ENCODE results near the gene CRACDL.
"Not testable (repeated sequence)": the region's sequence is repeated elsewhere in the genome, so short reads cannot be mapped to it uniquely, and the experiment has no call there.

Gene CRACDL

GRCh38 chr2:98903767-98904485 lies 32.1 kb downstream of the CRACDL start:
- no peak for FAIRE-seq

- no peak for FAIRE-seq
Measured at GRCh38 chr2:98903064-98903355, 33.0 kb downstream of the CRACDL start.

- FAIRE-seq: no peak
Measured at GRCh38 chr2:98902209-98903063, 33.6 kb downstream of the CRACDL start.

- FAIRE-seq: no peak
Measured at GRCh38 chr2:98901702-98902101, 34.3 kb downstream of the CRACDL start.

- no peak for FAIRE-seq
Measured at GRCh38 chr2:98901291-98901690, 34.7 kb downstream of the CRACDL start.

- no peak for FAIRE-seq
Measured at GRCh38 chr2:98900721-98901120, 35.3 kb downstream of the CRACDL start.

- not testable (repeated sequence) for FAIRE-seq
Measured at GRCh38 chr2:98899703-98900078, 36.3 kb downstream of the CRACDL start.

GRCh38 chr2:98899041-98899702 lies 36.9 kb downstream of the CRACDL start:
- no peak for FAIRE-seq

GRCh38 chr2:98898423-98898841 lies 37.6 kb downstream of the CRACDL start:
- FAIRE-seq: no peak

GRCh38 chr2:98897746-98898145 lies 38.3 kb downstream of the CRACDL start:
- no peak for FAIRE-seq

- FAIRE-seq: no peak
Measured at GRCh38 chr2:98896944-98897343, 39.1 kb downstream of the CRACDL start.

- no peak for FAIRE-seq
Measured at GRCh38 chr2:98896416-98896815, 39.6 kb downstream of the CRACDL start.

GRCh38 chr2:98895901-98896300 lies 40.1 kb downstream of the CRACDL start:
- FAIRE-seq: no peak

- no peak for FAIRE-seq
Measured at GRCh38 chr2:98895221-98895620, 40.8 kb downstream of the CRACDL start.

GRCh38 chr2:98894331-98895000 lies 41.6 kb downstream of the CRACDL start:
- FAIRE-seq: no peak

- FAIRE-seq: no peak
Measured at GRCh38 chr2:98893911-98894321, 42.1 kb downstream of the CRACDL start.

GRCh38 chr2:98892871-98893270 lies 43.2 kb downstream of the CRACDL start:
- FAIRE-seq: no peak

- FAIRE-seq: no peak
Measured at GRCh38 chr2:98891591-98891990, 44.4 kb downstream of the CRACDL start.

- no peak for FAIRE-seq
Measured at GRCh38 chr2:98886066-98886554, 49.9 kb downstream of the CRACDL start.

GRCh38 chr2:98884658-98885057 lies 51.4 kb downstream of the CRACDL start:
- FAIRE-seq: no peak

- FAIRE-seq: no peak
Measured at GRCh38 chr2:98883780-98884211, 52.2 kb downstream of the CRACDL start.

GRCh38 chr2:98882971-98883779 lies 52.9 kb downstream of the CRACDL start:
- no peak for FAIRE-seq

Measured in colon (tissue), 2 donors.